PC-3 (cell line): ENCODE results near the gene C17orf67. TPM values are rescaled to one million over a fixed set of nuclear protein-coding genes. Genes with fewer than 3 reads are reported as not detected.
A peak's percentile ranks its signal among the peaks of the same experiment; 100 is the strongest.

ENCODE experiments used
- ATAC-seq: fragments of 200-7000 bp; cut with Tn5 transposase; 2 replicates; pipeline ENCODE4 v1.9.1; 2020; ENCODE audit warnings: mild to moderate bottlenecking, moderate library complexity
- BruUV-seq: library from RNA; stranded (reverse); fragments of 400-500 nt; replicated peaks from 2 replicates; lab custom pipeline; 2021; lab: Mats Ljungman, UMichigan
- CTCF ChIA-PET: fragments of 300-600 bp; sonication (Branson Sonifier 250); formaldehyde crosslinking; loops from one replicate; lab custom pipeline; 2022; ENCODE audit warnings: antibody characterized with exemption; lab: Charles Lee
- POLR2A ChIA-PET: fragments of 300-600 bp; sonication (Branson Sonifier 250); formaldehyde crosslinking; loops from one replicate; lab custom pipeline; 2022; ENCODE audit warnings: antibody characterized with exemption; ENCODE audit not compliant: unreplicated experiment; lab: Charles Lee
- DNase-seq: peaks from one replicate; pipeline ENCODE4 v3.0.0-alpha.2; 2015
- H2AFZ ChIP-seq: fragments of 300-600 bp; sonication (generic); 2 replicates; pipeline ENCODE4 v1.6.0; 2016; ENCODE audit warnings: antibody characterized with exemption, low read length
- H3F3A ChIP-seq: fragments of 300-600 bp; sonication (generic); one replicate; pipeline ENCODE4 v1.6.0; 2017; ENCODE audit warnings: antibody characterized with exemption, low read length, control low read depth, mild to moderate bottlenecking; ENCODE audit not compliant: unreplicated experiment
- H3K27ac ChIP-seq: fragments of 300-600 bp; sonication (generic); 2 replicates; pipeline ENCODE4 v1.5.1; 2016; ENCODE audit warnings: mild to moderate bottlenecking, low read length
- H3K27me3 ChIP-seq: fragments of 300-600 bp; sonication (generic); 2 replicates; pipeline ENCODE4 v1.6.1; 2016; ENCODE audit warnings: low read length, mixed read lengths
- H3K36me3 ChIP-seq: fragments of 300-600 bp; sonication (generic); 2 replicates; pipeline ENCODE4 v1.6.1; 2016; ENCODE audit warnings: low read depth, mixed run types, low read length, mixed read lengths
- H3K4me1 ChIP-seq: fragments of 300-600 bp; sonication (generic); 2 replicates; pipeline ENCODE4 v1.5.1; 2016; ENCODE audit warnings: low read length; ENCODE audit not compliant: insufficient read depth
- H3K4me2 ChIP-seq: fragments of 300-600 bp; sonication (generic); 2 replicates; pipeline ENCODE4 v1.6.0; 2016; ENCODE audit warnings: low read length
- H3K4me3 ChIP-seq: fragments of 300-600 bp; sonication (generic); 2 replicates; pipeline ENCODE4 v1.5.1; 2016; ENCODE audit warnings: mild to moderate bottlenecking, low read length, mixed read lengths
- H3K79me2 ChIP-seq: fragments of 300-600 bp; sonication (generic); 2 replicates; pipeline ENCODE4 v1.6.1; 2017; ENCODE audit warnings: low read length, mixed read lengths
- H3K9ac ChIP-seq: fragments of 300-600 bp; sonication (generic); 2 replicates; pipeline ENCODE4 v1.6.0; 2016; ENCODE audit warnings: mild to moderate bottlenecking, low read length
- H3K9me2 ChIP-seq: fragments of 300-600 bp; sonication (generic); replicated peaks from 2 replicates; pipeline ENCODE4 v1.6.1; 2016; ENCODE audit warnings: mixed run types, low read length, mixed read lengths
- H3K9me3 ChIP-seq: fragments of 300-600 bp; sonication (generic); 2 replicates; pipeline ENCODE4 v1.6.1; 2016; ENCODE audit warnings: low read length, mixed read lengths
- H4K20me1 ChIP-seq: fragments of 300-600 bp; sonication (generic); 2 replicates; pipeline ENCODE4 v1.6.1; 2016; ENCODE audit warnings: low read length, mixed read lengths
- CTCF ChIP-seq: fragments of 300-600 bp; sonication (generic); conservative IDR thresholded peaks from 2 replicates; pipeline ENCODE4 v1.5.1; 2017; ENCODE audit warnings: antibody characterized with exemption, low read depth, mild to moderate bottlenecking, low read length
- EZH2 ChIP-seq: fragments of 300-600 bp; sonication (generic); IDR thresholded peaks from one replicate; pipeline ENCODE4 v1.6.1; 2017; ENCODE audit warnings: antibody characterized with exemption, mild to moderate bottlenecking, low read length; ENCODE audit not compliant: unreplicated experiment
- EZH2phosphoT487 ChIP-seq: fragments of 300-600 bp; sonication (generic); IDR thresholded peaks from 2 replicates; pipeline ENCODE4 v1.6.1; 2018; ENCODE audit warnings: mild to moderate bottlenecking, antibody characterized with exemption, low read length, borderline replicate concordance
- intact Hi-C: fragments of 100-400 bp; cut with micrococcal nuclease; formaldehyde crosslinking; loops from 2 replicates; pipeline ENCODE4 v1.9.0; 2023
- total RNA-seq: library from RNA; depleted of rRNA; stranded (reverse); fragments of >200 nt; gene quantifications from 2 replicates; pipeline ENCODE4 v1.2.3, GENCODE V29; 2014

C17orf67 gene
- total RNA-seq, 1 experiment from 2014 or later: 4.4 TPM

- no peak overlapping the region for H2AFZ ChIP-seq
- DNase-seq (no peak), ATAC-seq (no peak)
- H4K20me1 ChIP-seq: no peaks in the 10 kb centered on the region
- H3K4me2 ChIP-seq: no peak overlapping the region
- no peaks in the 10 kb centered on the region for H3K27me3 ChIP-seq
- ChIA-PET POLR2A (no interaction called here), CTCF (interaction anchor here (0.5 kb wide), 1 partner anchor 26 kb away, joined by 3 read pairs; no protein-coding TSS in a partner anchor)
- no TSS peak for BruUV-seq
- no peak overlapping the region for H3K4me3 ChIP-seq
- intact Hi-C loops: no loop called here
- H3K36me3 ChIP-seq: peaks cover 13% of the 10 kb centered on the region
- no peaks in the 10 kb centered on the region for H3K9me2 ChIP-seq
- H3K27ac ChIP-seq: no peak overlapping the region
- H3K9ac ChIP-seq: no peak overlapping the region
- no peaks in the 10 kb centered on the region for H3K9me3 ChIP-seq
- peaks cover 2% of the 10 kb centered on the region; the same call in 1 of the 2 replicates for H3K4me1 ChIP-seq
- H3F3A ChIP-seq: no peaks in the 10 kb centered on the region
- TF ChIP-seq CTCF: no peak
- H3K79me2 ChIP-seq: peaks cover 17% of the 10 kb centered on the region
Observed at GRCh38 chr17:56842577-56842976, 8.9 kb upstream of the C17orf67 start.

GRCh38 chr17:56838687-56839086 lies 5.0 kb upstream of the C17orf67 start:
- CTCF ChIA-PET: no interaction called here
- ATAC-seq: no peak

GRCh38 chr17:56835264-56835585 lies 1.5 kb upstream of the C17orf67 start:
- BruUV-seq: no TSS peak
- Histone ChIP-seq H3K9me2 (no peaks in the 10 kb centered on the region), H3F3A (no peaks in the 10 kb centered on the region), H3K9me3 (no peaks in the 10 kb centered on the region), H3K27ac (no peak overlapping the region), H3K9ac (peak overlapping the region; percentile 71), H3K4me2 (peak overlapping the region; percentile 87), H4K20me1 (peaks cover 19% of the 10 kb centered on the region), H2AFZ (peak overlapping the region; percentile 66), H3K4me3 (peak overlapping the region; percentile 74), H3K4me1 (peaks cover 43% of the 10 kb centered on the region), H3K79me2 (peaks cover 81% of the 10 kb centered on the region), H3K27me3 (no peaks in the 10 kb centered on the region), H3K36me3 (peaks cover 8% of the 10 kb centered on the region; the same call in 1 of the 2 replicates)
- DNase-seq (no peak), ATAC-seq (no peak)
- ChIA-PET CTCF (interaction anchor here (1.6 kb wide), 1 partner anchor 16 kb away, joined by 4 read pairs; no protein-coding TSS in a partner anchor), POLR2A (interaction anchor here (0.9 kb wide), 1 partner anchor 50 kb away, joined by 3 read pairs; no protein-coding TSS in a partner anchor)
- no peak for TF ChIP-seq CTCF
- TF ChIP-seq EZH2: no peak
- intact Hi-C loops: loop anchor here (2.0 kb wide), 1 partner anchor 242 kb away; the partner anchor contains the start of gene NOG

More at GRCh38 chr17:56838687-56839086, 5.0 kb upstream of the C17orf67 start:
- Histone ChIP-seq H2AFZ (no peak overlapping the region), H3K36me3 (peaks cover 13% of the 10 kb centered on the region), H3K9me3 (no peaks in the 10 kb centered on the region), H3K4me3 (no peak overlapping the region; the same call in 1 of the 2 replicates), H3K4me2 (peak overlapping the region; percentile 0; the same call in 1 of the 2 replicates), H3K27me3 (no peaks in the 10 kb centered on the region), H3K4me1 (peaks cover 26% of the 10 kb centered on the region), H3K9ac (no peak overlapping the region), H3K9me2 (no peaks in the 10 kb centered on the region), H4K20me1 (peaks cover 19% of the 10 kb centered on the region), H3K27ac (no peak overlapping the region), H3K79me2 (peaks cover 52% of the 10 kb centered on the region), H3F3A (no peaks in the 10 kb centered on the region)
- TF ChIP-seq CTCF (no peak), EZH2 (no peak), EZH2phosphoT487 (no peak)
- POLR2A ChIA-PET: interaction anchor here (0.6 kb wide), 1 partner anchor 14 kb away, joined by 5 read pairs; no protein-coding TSS in a partner anchor
- DNase-seq: no peak
- no TSS peak for BruUV-seq
- intact Hi-C loops: no loop called here
